ENCODE data around the gene CAPSL. TPM values are rescaled to one million over a fixed set of nuclear protein-coding genes. Genes with fewer than 3 reads are reported as not detected.
"Not testable (repeated sequence)": the region's sequence is repeated elsewhere in the genome, so short reads cannot be mapped to it uniquely, and the experiment has no call there.

Gene CAPSL
- total RNA-seq, 1 experiment from 2014 or later, result not detected

- Histone ChIP-seq H3K36me3 (no peaks in the 10 kb centered on the region), H3K4me1 (no peaks in the 10 kb centered on the region), H3K9me3 (replicated peaks) (no peaks in the 10 kb centered on the region), H3K27me3 (0 out of 2 replicates have a peak, but pooled peaks cover 2% of the 10 kb centered on the region), H3K4me3 (no peak overlapping the region), H3K27ac (no peak overlapping the region)
- DNase-seq, result no peak
Measured at GRCh38 chr5:35898952-35899660, 39.3 kb downstream of the CAPSL start.

GRCh38 chr5:35894131-35894530 lies 44.3 kb downstream of the CAPSL start:
- no peak overlapping the region for H3K27ac ChIP-seq
- H3K4me1 ChIP-seq, result no peaks in the 10 kb centered on the region
- no peaks in the 10 kb centered on the region for H3K9me3 ChIP-seq (replicated peaks)

GRCh38 chr5:35892799-35893198 lies 45.6 kb downstream of the CAPSL start:
- H3K4me1 ChIP-seq; H3K4me3 ChIP-seq; DNase-seq; H3K36me3 ChIP-seq; H3K9me3 ChIP-seq (replicated peaks); H3K27me3 ChIP-seq; H3K27ac ChIP-seq: not testable (repeated sequence)

More at GRCh38 chr5:35894131-35894530, 44.3 kb downstream of the CAPSL start:
- Histone ChIP-seq H3K36me3 (no peaks in the 10 kb centered on the region), H3K27me3 (0 out of 2 replicates have a peak, but pooled peaks cover 2% of the 10 kb centered on the region), H3K4me3 (no peak overlapping the region)
- no peak for DNase-seq

- Histone ChIP-seq H3K4me3 (no peak overlapping the region), H3K27me3 (0 out of 2 replicates have a peak, but pooled peaks cover 2% of the 10 kb centered on the region), H3K9me3 (replicated peaks) (no peaks in the 10 kb centered on the region), H3K27ac (no peak overlapping the region), H3K36me3 (no peaks in the 10 kb centered on the region), H3K4me1 (no peaks in the 10 kb centered on the region)
- no peak for DNase-seq
Measured at GRCh38 chr5:35890021-35891020, 48.1 kb downstream of the CAPSL start.

- Histone ChIP-seq H3K36me3 (no peaks in the 10 kb centered on the region), H3K9me3 (replicated peaks) (no peaks in the 10 kb centered on the region), H3K27ac (no peak overlapping the region), H3K27me3 (no peaks in the 10 kb centered on the region), H3K4me3 (no peak overlapping the region), H3K4me1 (peaks cover 9% of the 10 kb centered on the region)
- DNase-seq, result no peak
Measured at GRCh38 chr5:35887321-35888100, 50.9 kb downstream of the CAPSL start.

GRCh38 chr5:35886381-35886780 lies 52.0 kb downstream of the CAPSL start:
- H3K27me3 ChIP-seq, result no peaks in the 10 kb centered on the region
- peaks cover 9% of the 10 kb centered on the region for H3K4me1 ChIP-seq
- H3K4me3 ChIP-seq, result no peak overlapping the region

GRCh38 chr5:35884773-35885172 lies 53.6 kb downstream of the CAPSL start:
- H3K36me3 ChIP-seq, result no peaks in the 10 kb centered on the region
- H3K27me3 ChIP-seq, result no peaks in the 10 kb centered on the region
- DNase-seq, result no peak
- no peak overlapping the region for H3K4me3 ChIP-seq
- H3K27ac ChIP-seq, result no peak overlapping the region
- H3K4me1 ChIP-seq, result peaks cover 9% of the 10 kb centered on the region
- no peaks in the 10 kb centered on the region for H3K9me3 ChIP-seq (replicated peaks)

More at GRCh38 chr5:35886381-35886780, 52.0 kb downstream of the CAPSL start:
- no peak for DNase-seq
- Histone ChIP-seq H3K9me3 (replicated peaks) (no peaks in the 10 kb centered on the region), H3K36me3 (no peaks in the 10 kb centered on the region), H3K27ac (no peak overlapping the region)

GRCh38 chr5:35884191-35884769 lies 54.1 kb downstream of the CAPSL start:
- peak; percentile 22 to 29 for DNase-seq
- H3K36me3 ChIP-seq, result no peaks in the 10 kb centered on the region
- H3K27me3 ChIP-seq, result no peaks in the 10 kb centered on the region
- H3K4me3 ChIP-seq, result no peak overlapping the region
- peaks cover 9% of the 10 kb centered on the region for H3K4me1 ChIP-seq
- no peaks in the 10 kb centered on the region for H3K9me3 ChIP-seq (replicated peaks)
- no peak overlapping the region for H3K27ac ChIP-seq

- Histone ChIP-seq H3K36me3 (no peaks in the 10 kb centered on the region), H3K4me1 (peaks cover 9% of the 10 kb centered on the region), H3K27me3 (no peaks in the 10 kb centered on the region), H3K27ac (no peak overlapping the region), H3K9me3 (replicated peaks) (no peaks in the 10 kb centered on the region), H3K4me3 (no peak overlapping the region)
- DNase-seq, result no peak
Measured at GRCh38 chr5:35881758-35882157, 56.7 kb downstream of the CAPSL start.

GRCh38 chr5:35880156-35880555 lies 58.3 kb downstream of the CAPSL start:
- H3K27ac ChIP-seq, result no peak overlapping the region
- no peaks in the 10 kb centered on the region for H3K9me3 ChIP-seq (replicated peaks)
- peaks cover 9% of the 10 kb centered on the region for H3K4me1 ChIP-seq
- no peak overlapping the region for H3K4me3 ChIP-seq
- H3K27me3 ChIP-seq, result no peaks in the 10 kb centered on the region
- DNase-seq, result no peak
- no peaks in the 10 kb centered on the region for H3K36me3 ChIP-seq

GRCh38 chr5:35879649-35880048 lies 58.8 kb downstream of the CAPSL start:
- Histone ChIP-seq H3K36me3 (no peaks in the 10 kb centered on the region), H3K4me3 (no peak overlapping the region), H3K9me3 (replicated peaks) (no peaks in the 10 kb centered on the region), H3K4me1 (peaks cover 7% of the 10 kb centered on the region), H3K27me3 (no peaks in the 10 kb centered on the region), H3K27ac (no peak overlapping the region)
- no peak for DNase-seq

GRCh38 chr5:35879096-35879495 lies 59.3 kb downstream of the CAPSL start:
- Histone ChIP-seq H3K4me1 (peaks cover 4% of the 10 kb centered on the region), H3K36me3 (no peaks in the 10 kb centered on the region), H3K9me3 (replicated peaks) (no peaks in the 10 kb centered on the region), H3K27ac (no peak overlapping the region), H3K4me3 (no peak overlapping the region), H3K27me3 (no peaks in the 10 kb centered on the region; the same call in 1 of the 2 replicates)
- no peak for DNase-seq

GRCh38 chr5:35878079-35878478 lies 60.3 kb downstream of the CAPSL start:
- Histone ChIP-seq H3K9me3 (replicated peaks) (no peaks in the 10 kb centered on the region), H3K4me1 (no peaks in the 10 kb centered on the region), H3K27me3 (no peaks in the 10 kb centered on the region; the same call in 1 of the 2 replicates), H3K27ac (no peak overlapping the region), H3K36me3 (no peaks in the 10 kb centered on the region), H3K4me3 (no peak overlapping the region)
- no peak for DNase-seq

GRCh38 chr5:35877655-35878054 lies 60.8 kb downstream of the CAPSL start:
- Histone ChIP-seq H3K4me3 (no peak overlapping the region), H3K9me3 (replicated peaks) (no peaks in the 10 kb centered on the region), H3K36me3 (no peaks in the 10 kb centered on the region), H3K27ac (no peak overlapping the region), H3K27me3 (no peaks in the 10 kb centered on the region; the same call in 1 of the 2 replicates), H3K4me1 (no peaks in the 10 kb centered on the region)
- no peak for DNase-seq

Measured in SJCRH30 (cell line).